Neuronal stem cell (in vitro differentiated cells): ENCODE measurements around the gene TLNRD1.

Experiments used
- DNase-seq: peaks from one replicate; pipeline ENCODE4 v3.0.0-alpha.2; 2013; ENCODE audit warnings: low spot score
- H2AFZ ChIP-seq: one replicate; pipeline ENCODE4 v1.6.1; 2013; ENCODE audit warnings: mild to moderate bottlenecking, low read length, inconsistent platforms
- H2AK5ac ChIP-seq: 2 replicates; pipeline ENCODE4 v1.6.1; 2013; ENCODE audit warnings: low read depth, mild to moderate bottlenecking, inconsistent platforms, low read length, moderate library complexity, mixed read lengths
- H2BK120ac ChIP-seq: 2 replicates; pipeline ENCODE4 v1.6.1; 2013; ENCODE audit warnings: low read depth, mild to moderate bottlenecking, inconsistent platforms, low read length, moderate library complexity, mixed read lengths
- H2BK12ac ChIP-seq: one replicate; pipeline ENCODE4 v1.6.1; 2013; ENCODE audit warnings: low read length, inconsistent platforms
- H2BK15ac ChIP-seq: 2 replicates; pipeline ENCODE4 v1.6.1; 2013; ENCODE audit warnings: mild to moderate bottlenecking, low read length, inconsistent platforms, mixed read lengths
- H2BK5ac ChIP-seq: one replicate; pipeline ENCODE4 v1.6.1; 2013; ENCODE audit warnings: inconsistent platforms, mild to moderate bottlenecking, low read length, moderate library complexity
- H3K14ac ChIP-seq: one replicate; pipeline ENCODE4 v1.6.1; 2013; ENCODE audit warnings: low read length, inconsistent platforms
- H3K18ac ChIP-seq: 2 replicates; pipeline ENCODE4 v1.6.1; 2013; ENCODE audit warnings: low read length, inconsistent platforms
- H3K23ac ChIP-seq: 2 replicates; pipeline ENCODE4 v1.6.1; 2013; ENCODE audit warnings: low read depth, mild to moderate bottlenecking, mixed read lengths, low read length, inconsistent platforms; ENCODE audit not compliant: poor library complexity
- H3K27ac ChIP-seq: replicated peaks from 3 replicates; pipeline ENCODE4 v1.5.1; 2013; ENCODE audit warnings: low read length, inconsistent platforms
- H3K27me3 ChIP-seq, 3 experiments: 2 replicates each; pipeline ENCODE4 v1.6.1; 2013; ENCODE audit warnings: low read length in 3 of 3, mild to moderate bottlenecking in 2 of 3, inconsistent platforms in 1 of 3, low read depth in 1 of 3, mixed read lengths in 1 of 3, moderate library complexity in 1 of 3; ENCODE audit not compliant: control insufficient read depth in 3 of 3, insufficient read depth in 3 of 3
- H3K36me3 ChIP-seq, 2 donors: replicated peaks in 1 of 2; 2 replicates each; pipeline ENCODE4 v1.6.1; 2013; ENCODE audit warnings: low read length in 2 of 2; ENCODE audit not compliant: control insufficient read depth in 2 of 2, insufficient read depth in 2 of 2
- H3K4ac ChIP-seq: 2 replicates; pipeline ENCODE4 v1.6.1; 2013; ENCODE audit warnings: inconsistent platforms, mild to moderate bottlenecking, low read length, moderate library complexity
- H3K4me1 ChIP-seq, 2 donors: 1 replicate in 1 of 2; 2 replicates in 1 of 2; pipeline ENCODE4 v1.6.1; 2013; ENCODE audit warnings: low read length in 2 of 2, low read depth in 1 of 2; ENCODE audit not compliant: control insufficient read depth in 2 of 2, insufficient read depth in 1 of 2
- H3K4me2 ChIP-seq: one replicate; pipeline ENCODE4 v1.6.1; 2013; ENCODE audit warnings: mild to moderate bottlenecking, low read length, inconsistent platforms; ENCODE audit not compliant: insufficient read depth, poor library complexity, severe bottlenecking
- H3K4me3 ChIP-seq, 2 donors: 2 replicates each; pipeline ENCODE4 v1.5.1; 2013; ENCODE audit warnings: low read length in 2 of 2, mild to moderate bottlenecking in 2 of 2, inconsistent platforms in 1 of 2, moderate library complexity in 1 of 2
- H3K79me1 ChIP-seq: one replicate; pipeline ENCODE4 v1.6.1; 2013; ENCODE audit warnings: low read depth, mild to moderate bottlenecking, inconsistent platforms, low read length, moderate library complexity
- H3K9ac ChIP-seq: one replicate; pipeline ENCODE4 v1.6.1; 2013; ENCODE audit warnings: mild to moderate bottlenecking, low read depth, low read length, inconsistent platforms; ENCODE audit not compliant: poor library complexity
- H3K9me3 ChIP-seq, 2 donors: replicated peaks in 1 of 2; 2 replicates each; pipeline versions ENCODE3 to v1.6.1; 2013; ENCODE audit warnings: low read length in 2 of 2, mild to moderate bottlenecking in 2 of 2, inconsistent platforms in 1 of 2, low read depth in 1 of 2, mixed read lengths in 1 of 2, moderate library complexity in 1 of 2; ENCODE audit not compliant: control insufficient read depth in 2 of 2, insufficient read depth in 1 of 2
- H4K8ac ChIP-seq: one replicate; pipeline ENCODE4 v1.6.1; 2013; ENCODE audit warnings: low read depth, mild to moderate bottlenecking, inconsistent platforms, low read length, moderate library complexity
- H4K91ac ChIP-seq: one replicate; pipeline ENCODE4 v1.6.1; 2013; ENCODE audit warnings: low read length, low read depth, mild to moderate bottlenecking, inconsistent platforms; ENCODE audit not compliant: poor library complexity
- WGBS, 2 donors: extraction: QIAGEN DNeasy Blood & Tissue Kit; methylation state at CpG; one replicate each; pipeline ENCODE4 v1.1.7; 2013; ENCODE audit warnings: missing lambda C conversion rate in 2 of 2, mixed read lengths in 1 of 2; ENCODE audit not compliant: insufficient read length in 2 of 2, insufficient replicate concordance in 1 of 2; ENCODE audit errors: extremely low coverage in 2 of 2; 5-methylcytosine and 5-hydroxymethylcytosine counted together

The TLNRD1 gene

DNA sequence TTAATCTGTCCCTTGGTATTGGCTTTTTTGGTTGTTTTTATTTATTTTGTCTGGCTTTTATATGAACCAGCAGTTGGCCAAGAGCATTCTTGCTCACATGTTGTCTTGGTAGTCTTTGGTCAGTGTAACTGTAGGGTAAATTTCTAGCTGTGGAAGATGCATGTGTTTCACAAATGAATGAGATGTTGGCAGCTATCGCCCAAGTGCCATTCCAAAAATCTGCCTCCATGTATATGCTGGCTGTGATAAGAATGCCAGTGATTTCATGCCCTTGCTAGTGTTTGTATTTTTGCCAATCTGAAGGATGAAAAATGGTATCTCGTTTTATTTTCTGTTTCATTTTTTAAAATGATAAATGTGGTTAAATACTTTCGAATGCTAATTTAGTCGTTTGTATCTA lies 50.1 kb downstream of the TLNRD1 start:
- H3K4me3 ChIP-seq: no peak overlapping the region
- no peak overlapping the region for H3K4ac ChIP-seq
- no peak for DNase-seq
- H4K91ac ChIP-seq: no peak overlapping the region
- no peak overlapping the region for H3K4me2 ChIP-seq
- no peak overlapping the region for H4K8ac ChIP-seq
- H3K27me3 ChIP-seq: no peaks in the 10 kb centered on the region
- H2AK5ac ChIP-seq: no peak overlapping the region
- H3K9ac ChIP-seq: no peak overlapping the region
- H2BK12ac ChIP-seq: no peak overlapping the region
- no peak overlapping the region for H2BK120ac ChIP-seq
- no peak overlapping the region for H2AFZ ChIP-seq
- H3K23ac ChIP-seq: no peak overlapping the region
- no peak overlapping the region for H3K27ac ChIP-seq
- H2BK5ac ChIP-seq: no peak overlapping the region
- H3K18ac ChIP-seq: no peak overlapping the region
- no peaks in the 10 kb centered on the region for H3K9me3 ChIP-seq
- peaks cover 3% of the 10 kb centered on the region in 2 donors for H3K4me1 ChIP-seq
- WGBS, 2 donors: no CpG with 5 or more reads among the region's 4 CpGs
- H3K79me1 ChIP-seq: no peaks in the 10 kb centered on the region
- H2BK15ac ChIP-seq: no peak overlapping the region
- H3K36me3 ChIP-seq: no peaks in the 10 kb centered on the region
- H3K14ac ChIP-seq: no peak overlapping the region

DNA sequence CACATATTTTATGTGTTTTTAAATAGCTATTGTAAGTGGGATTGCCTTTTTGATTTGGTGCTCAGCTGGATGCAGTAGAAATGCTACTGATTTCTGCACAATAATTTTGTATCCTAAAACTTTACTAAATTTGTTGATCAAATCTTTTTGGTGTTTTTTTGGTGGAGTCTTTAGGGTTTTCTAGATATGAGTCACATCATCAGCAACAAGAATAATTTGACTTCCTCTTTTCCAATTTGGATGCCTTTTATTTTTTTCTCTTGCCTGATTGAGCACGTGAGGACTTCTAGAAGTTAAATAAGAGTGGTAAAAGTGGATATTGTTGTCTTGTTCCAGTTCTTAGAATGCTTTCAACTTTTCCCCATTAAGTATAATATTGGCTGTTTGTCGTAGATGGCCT lies 51.3 kb downstream of the TLNRD1 start:
- Histone ChIP-seq H3K9me3 (no peaks in the 10 kb centered on the region), H3K4me3 (no peak overlapping the region), H2BK5ac (no peak overlapping the region), H3K4me2 (no peak overlapping the region), H2BK120ac (no peak overlapping the region), H2AK5ac (no peak overlapping the region), H3K36me3 (no peaks in the 10 kb centered on the region), H3K23ac (no peak overlapping the region), H4K91ac (no peak overlapping the region), H2BK15ac (no peak overlapping the region), H3K14ac (no peak overlapping the region), H4K8ac (no peak overlapping the region), H3K18ac (no peak overlapping the region), H3K27me3 (no peaks in the 10 kb centered on the region), H3K79me1 (no peaks in the 10 kb centered on the region), H3K27ac (no peak overlapping the region), H3K9ac (no peak overlapping the region), H3K4me1 (peaks cover 3% of the 10 kb centered on the region in 2 donors), H2AFZ (no peak overlapping the region), H3K4ac (no peak overlapping the region), H2BK12ac (no peak overlapping the region)
- no peak for DNase-seq
- no CpG with 5 or more reads among the region's 2 CpGs for WGBS, 2 donors

DNA sequence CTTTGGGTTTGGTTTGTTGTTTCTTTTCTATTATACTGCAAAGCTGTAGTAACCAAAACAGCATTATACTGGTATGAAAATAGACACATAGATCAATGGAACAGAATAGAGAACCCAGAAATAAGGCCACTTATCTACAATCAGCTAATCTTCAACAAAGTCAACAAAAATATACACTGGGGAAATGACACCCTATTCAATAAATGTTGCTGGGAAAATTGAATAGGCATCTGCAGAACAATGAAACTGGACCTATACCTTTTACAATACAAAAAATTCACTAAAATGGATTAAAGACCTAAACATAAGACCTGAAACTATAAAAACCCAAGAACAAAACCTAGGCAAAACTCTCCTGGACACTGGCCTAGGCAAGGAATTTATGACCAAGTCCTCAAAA lies 52.9 kb downstream of the TLNRD1 start:
- Histone ChIP-seq H2AFZ (no peak overlapping the region), H3K14ac (no peak overlapping the region)

GRCh38 chr15:81054236-81054635 lies 53.5 kb downstream of the TLNRD1 start:
- no peaks in the 10 kb centered on the region for H3K27me3 ChIP-seq
- H3K4me2 ChIP-seq: no peak overlapping the region
- no peak overlapping the region for H3K23ac ChIP-seq
- no peak overlapping the region for H2AFZ ChIP-seq
- H3K18ac ChIP-seq: no peak overlapping the region
- H2BK5ac ChIP-seq: no peak overlapping the region
- H2BK15ac ChIP-seq: no peak overlapping the region
- H3K36me3 ChIP-seq: no peaks in the 10 kb centered on the region
- H3K14ac ChIP-seq: no peak overlapping the region
- no peak overlapping the region for H2BK120ac ChIP-seq
- no peak overlapping the region for H3K4me3 ChIP-seq
- no peaks in the 10 kb centered on the region for H3K9me3 ChIP-seq
- H2AK5ac ChIP-seq: no peak overlapping the region
- peaks cover 0 to 1% of the 10 kb centered on the region in 2 donors for H3K4me1 ChIP-seq
- DNase-seq: no peak
- H3K4ac ChIP-seq: no peak overlapping the region
- no peak overlapping the region for H3K27ac ChIP-seq
- no peak overlapping the region for H4K8ac ChIP-seq
- H3K79me1 ChIP-seq: no peaks in the 10 kb centered on the region
- no peak overlapping the region for H2BK12ac ChIP-seq
- WGBS, 2 donors: no CpG with 5 or more reads among the region's 2 CpGs
- no peak overlapping the region for H3K9ac ChIP-seq
- no peak overlapping the region for H4K91ac ChIP-seq

More for the DNA sequence above, 52.9 kb downstream of the TLNRD1 start:
- Histone ChIP-seq H2BK120ac (no peak overlapping the region), H3K27ac (no peak overlapping the region), H3K4me3 (no peak overlapping the region), H3K79me1 (no peaks in the 10 kb centered on the region), H3K18ac (no peak overlapping the region), H2BK5ac (no peak overlapping the region), H4K91ac (no peak overlapping the region), H3K23ac (no peak overlapping the region), H3K9me3 (no peaks in the 10 kb centered on the region), H3K4me2 (no peak overlapping the region), H2BK12ac (no peak overlapping the region), H3K36me3 (no peaks in the 10 kb centered on the region), H3K27me3 (no peaks in the 10 kb centered on the region), H3K9ac (no peak overlapping the region), H2AK5ac (no peak overlapping the region), H4K8ac (no peak overlapping the region), H2BK15ac (no peak overlapping the region), H3K4ac (no peak overlapping the region), H3K4me1 (peaks cover 0 to 1% of the 10 kb centered on the region in 2 donors)
- DNase-seq: no peak
